Heart left ventricle (tissue), 16 donors: ENCODE data around the gene WFDC1. TPM values are rescaled to one million over a fixed set of nuclear protein-coding genes. Genes with fewer than 3 reads are reported as not detected.

Source experiments
- ATAC-seq, 4 donors: fragments of 200-7000 bp; cut with Tn5 transposase; one replicate each; pipeline ENCODE4 v1.9.1; 2020 to 2022; ENCODE audit warnings: moderate library complexity in 4 of 4, mild to moderate bottlenecking in 3 of 4, moderate number of reproducible peaks in 1 of 4
- DNase-seq, 5 donors: peaks; one replicate each; pipeline ENCODE4 v3.0.0-alpha.2; 2020
- H3K27ac ChIP-seq, 12 donors: fragments of 200-600 bp; sonication (generic) in 4 of 12; one replicate each; pipeline versions ENCODE4 v1.5.0 to v1.8.0; 2016 to 2022; ENCODE audit warnings: mild to moderate bottlenecking in 2 of 12
- H3K27me3 ChIP-seq, 9 donors: fragments of 200-600 bp; sonication (generic) in 2 of 9; one replicate each; pipeline versions ENCODE4 v1.5.1 to v1.8.0; 2016 to 2022; ENCODE audit warnings: mild to moderate bottlenecking in 3 of 9
- H3K36me3 ChIP-seq, 9 donors: fragments of 200-600 bp; sonication (generic) in 2 of 9; one replicate each; pipeline versions ENCODE4 v1.5.0 to v1.8.0; 2018 to 2022; ENCODE audit warnings: mild to moderate bottlenecking in 2 of 9
- H3K4me1 ChIP-seq, 12 donors: fragments of 200-600 bp; sonication (generic) in 4 of 12; one replicate each; pipeline versions ENCODE4 v1.5.0 to v1.8.0; 2016 to 2022; ENCODE audit warnings: mild to moderate bottlenecking in 3 of 12
- H3K4me3 ChIP-seq, 12 donors: fragments of 200-600 bp; sonication (generic) in 4 of 12; one replicate each; pipeline versions ENCODE4 v1.5.0 to v1.8.0; 2017 to 2022; ENCODE audit warnings: mild to moderate bottlenecking in 9 of 12, moderate library complexity in 4 of 12
- H3K9me3 ChIP-seq, 12 donors: fragments of 200-600 bp; sonication (generic) in 4 of 12; one replicate each; pipeline versions ENCODE4 v1.5.0 to v1.8.0; 2016 to 2022; ENCODE audit warnings: mild to moderate bottlenecking in 1 of 12
- CTCF ChIP-seq, 12 donors: fragments of 200-600 bp; sonication (generic) in 4 of 12; IDR thresholded peaks; one replicate each; pipeline versions ENCODE4 v1.5.0 to v1.8.0; 2018 to 2022; ENCODE audit warnings: antibody characterized with exemption in 12 of 12, mild to moderate bottlenecking in 5 of 12
- POLR2A ChIP-seq, 2 donors: fragments of 450-650 bp; IDR thresholded peaks; one replicate each; pipeline ENCODE4 v1.6.1; 2017; ENCODE audit warnings: antibody characterized with exemption in 2 of 2, mild to moderate bottlenecking in 2 of 2, moderate library complexity in 2 of 2
- WGBS, 4 donors: extraction: QIAGEN DNeasy Blood & Tissue Kit in 2 of 4; methylation state at CpG; one replicate each; pipeline versions ENCODE4 v1.1.5 to v1.1.7; 2013 to 2018; 5-methylcytosine and 5-hydroxymethylcytosine counted together
- intact Hi-C, 10 donors: fragments of 100-400 bp; cut with DNase I; formaldehyde crosslinking; loops; one replicate each; pipeline versions ENCODE4 v1.11.1 to v1.14.2; 2022
- polyA plus RNA-seq, 2 donors: library from polyadenylated mRNA; stranded (reverse); fragments of 200-250 nt; gene quantifications; one replicate each; pipeline ENCODE4 v1.2.3, GENCODE V29; 2013
- total RNA-seq, 9 donors: library from RNA; depleted of rRNA in 2 of 9; stranded (reverse); fragments of >200 nt in 2 of 9; fragmentation: NEBNext Ultra II Directional in 3 of 9; extraction: Animal tissue kit (Norgen Biotek cat#: 25700) in 3 of 9; gene quantifications; one replicate each; pipeline versions ENCODE4 v1.1.0 to v1.2.4, GENCODE V29; 2016 to 2023
- donor health status: ischemic (EF 13 %, LVEDD 7.1; RV severe dilation, severe dysfunction).
- donor health status: healthy with polysubstance abuse.
- donor health status: DM: no; HTN: yes; CAD: no.
- donor health status: DM: no; HTN: no; CAD: no.
- donor health status: ischemic (EF 25% LVEDD 6.9; RV normal size, moderate dysfunction).
- donor health status: ischemic (EF 25% LVEDD 5.7; RV mildly dilated, moderate dysfunction).
- donor health status: healthy.
- donor health status: DM: yes; HTN: yes; CAD: no.
- donor health status: ischemic (EF 35%, LVEDD 5.7; RV mildly dilated, moderate dysfunction).
- donor health status: nonischemic (EF 11% LVEDD 7.7; RV severe dilation, severe dysfunction).
- donor health status: DM: yes; HTN: yes; CAD: no.
- donor health status: PGD.
- donor health status: ischemic (EF 29% LVEDD 5.4; RV normal size, mild dysfunction).
- donor health status: nonischemic (EF 23%, LVEDD 6.1; RV moderate dilation, normal function).

The WFDC1 gene
- total and polyA plus RNA-seq, 11 donors: 0.50 to 5.4 (median 1.6) TPM

DNA sequence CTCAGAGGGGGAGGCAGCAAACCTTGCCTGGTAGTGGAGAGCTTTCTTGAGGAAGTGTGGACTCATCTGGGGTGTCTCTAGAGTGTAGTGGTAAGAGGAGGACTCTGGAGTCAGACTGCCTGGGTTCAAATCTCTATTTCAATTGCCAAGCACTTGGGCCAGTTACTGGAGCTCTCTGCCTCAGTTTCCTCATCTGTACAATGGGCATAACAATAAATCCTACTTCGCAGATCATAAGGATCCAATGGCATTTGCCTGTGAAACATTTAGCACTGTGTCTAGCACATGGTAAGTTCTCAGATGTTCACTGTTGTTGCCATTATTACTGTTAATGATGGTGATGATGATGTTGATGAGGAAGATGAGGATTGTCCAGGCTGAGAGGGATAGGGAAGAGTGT, 23.6 kb upstream of the WFDC1 start:
- H3K4me3 ChIP-seq: no peak overlapping the region
- H3K36me3 ChIP-seq: no peaks in the 10 kb centered on the region
- no peak for DNase-seq
- no peak for ATAC-seq
- TF ChIP-seq CTCF (IDR thresholded peaks at IDR 0.05) (no peak), POLR2A (IDR thresholded peaks at IDR 0.05) (no peak)
- H3K27ac ChIP-seq: no peak overlapping the region
- no peaks in the 10 kb centered on the region for H3K4me1 ChIP-seq
- peaks cover 0 to 16% (median 0%) of the 10 kb centered on the region in 9 donors for H3K27me3 ChIP-seq
- 57 to 82% (median 75%) methylated on average over 1 of the region's 1 CpG for WGBS, 4 donors
- intact Hi-C loops: no loop called here
- H3K9me3 ChIP-seq: no peaks in the 10 kb centered on the region

DNA sequence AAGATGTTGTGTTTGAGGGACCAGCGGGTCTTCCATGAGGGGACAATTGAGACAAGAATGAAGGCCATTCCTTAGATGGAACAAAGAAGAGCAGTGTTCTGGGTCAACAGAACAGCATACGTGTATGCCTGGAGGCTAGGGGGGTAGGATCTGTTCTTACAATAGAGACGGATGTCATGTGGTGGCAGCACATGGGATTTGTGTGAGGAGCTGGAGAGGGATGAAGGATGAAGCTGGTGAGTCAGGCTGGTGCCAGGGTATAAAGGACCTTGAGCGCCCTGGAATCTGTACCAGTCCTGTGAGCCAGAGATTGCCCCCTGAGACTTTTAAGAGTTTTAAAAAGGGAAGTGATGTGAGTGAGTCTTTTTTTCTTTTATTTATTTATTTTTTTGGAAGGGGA, 22.8 kb upstream of the WFDC1 start:
- H3K4me1 ChIP-seq: no peaks in the 10 kb centered on the region
- intact Hi-C loops: loop anchor here in 1 of 10 donors (2.0 kb wide), 1 partner anchor 213 kb away; no protein-coding TSS in a partner anchor
- H3K36me3 ChIP-seq: no peaks in the 10 kb centered on the region
- H3K27me3 ChIP-seq: peaks cover 0 to 21% (median 0%) of the 10 kb centered on the region in 9 donors
- TF ChIP-seq POLR2A (IDR thresholded peaks at IDR 0.05) (no peak), CTCF (IDR thresholded peaks at IDR 0.05) (no peak)
- H3K27ac ChIP-seq: no peak overlapping the region
- no peaks in the 10 kb centered on the region for H3K9me3 ChIP-seq
- no peak overlapping the region for H3K4me3 ChIP-seq
- ATAC-seq: no peak
- DNase-seq: no peak
- 68 to 75% (median 70%) methylated on average over 4 of the region's 4 CpGs for WGBS, 4 donors

GRCh38 chr16:84272740-84273320, 21.8 kb upstream of the WFDC1 start:
- H3K27ac ChIP-seq: no peak overlapping the region
- no peak for DNase-seq
- intact Hi-C loops: loop anchor here in 1 of 10 donors (2.0 kb wide), 1 partner anchor 212 kb away; no protein-coding TSS in a partner anchor
- no peak overlapping the region for H3K4me3 ChIP-seq
- H3K4me1 ChIP-seq: no peaks in the 10 kb centered on the region
- H3K36me3 ChIP-seq: no peaks in the 10 kb centered on the region
- no peak for TF ChIP-seq POLR2A (IDR thresholded peaks at IDR 0.05)
- no peak for TF ChIP-seq CTCF (IDR thresholded peaks at IDR 0.05)
- H3K27me3 ChIP-seq: peaks cover 0 to 18% (median 0%) of the 10 kb centered on the region in 9 donors
- H3K9me3 ChIP-seq: no peaks in the 10 kb centered on the region
- no peak for ATAC-seq
- 0 to 60% (median 34%) methylated on average over 1 of the region's 1 CpG for WGBS, 4 donors

DNA sequence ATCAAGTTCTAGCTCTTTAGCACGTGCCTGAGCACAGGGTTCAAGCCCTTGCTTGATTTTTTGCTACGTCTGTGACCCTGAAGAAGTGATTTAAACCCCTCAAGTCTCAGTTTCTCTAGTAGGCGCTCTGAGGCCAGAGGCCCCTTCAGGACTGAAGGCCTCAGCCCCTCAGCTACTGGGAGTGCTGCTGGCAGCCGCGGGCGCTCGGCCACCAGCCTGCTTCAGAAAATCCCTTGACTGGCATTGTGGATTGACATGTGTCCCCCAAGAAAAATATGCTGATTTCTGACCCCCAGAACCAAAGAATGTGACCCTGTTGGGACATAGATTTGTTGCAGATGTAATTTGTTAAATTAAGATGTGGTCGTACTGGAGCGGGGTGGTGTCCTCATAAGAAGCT, 20.2 kb upstream of the WFDC1 start:
- Histone ChIP-seq H3K4me3 (no peak overlapping the region), H3K9me3 (no peaks in the 10 kb centered on the region), H3K27me3 (peaks cover 0 to 17% (median 0%) of the 10 kb centered on the region in 9 donors), H3K36me3 (no peaks in the 10 kb centered on the region), H3K27ac (no peak overlapping the region), H3K4me1 (no peaks in the 10 kb centered on the region)
- WGBS, 4 donors: 79 to 97% (median 95%) methylated on average over 9 of the region's 9 CpGs
- ATAC-seq (no peak), DNase-seq (no peak)
- TF ChIP-seq POLR2A (IDR thresholded peaks at IDR 0.05) (no peak), CTCF (IDR thresholded peaks at IDR 0.05) (no peak)
- intact Hi-C loops: no loop called here
